ENCODE measurements around the gene PHF12.

The PHF12 gene

GRCh38 chr17:28946239-28946638 is 5.1 kb downstream of the PHF12 start:
- Histone ChIP-seq H3K9me3 (replicated peaks in 1 of 11) (no peaks in the 10 kb centered on the region), H3K9ac (peak overlapping the region in 9 of 11 experiments; percentile 2 to 96 (median 92); a peak in 10 of 22 replicates), H3K4me3 (peak overlapping the region in 1 of 10 experiments; percentile 88; a peak in 1 of 20 replicates), H3K4me2 (peak overlapping the region; percentile 79 to 93 (median 91)), H3K36me3 (peaks cover 41 to 77% (median 58%) of the 10 kb centered on the region in 11 experiments), H4K20me1 (peaks cover 75 to 92% (median 79%) of the 10 kb centered on the region in 11 experiments), H3K27me3 (no peaks in the 10 kb centered on the region), H3K4me1 (peaks cover 45 to 69% (median 56%) of the 10 kb centered on the region in 10 experiments), H3K27ac (peak overlapping the region in 5 of 11 experiments; percentile 1 to 93 (median 34); a peak in 5 of 22 replicates)
- TF ChIP-seq Cebpa-rat (IDR thresholded peaks at IDR 0.05) = no peak

GRCh38 chr17:28944862-28945741 is 6.2 kb downstream of the PHF12 start:
- Histone ChIP-seq H3K27ac (no peak overlapping the region), H3K36me3 (peaks cover 47 to 84% (median 65%) of the 10 kb centered on the region in 11 experiments), H3K27me3 (no peaks in the 10 kb centered on the region), H3K4me1 (peaks cover 56 to 80% (median 68%) of the 10 kb centered on the region in 10 experiments), H3K9me3 (replicated peaks in 1 of 11) (no peaks in the 10 kb centered on the region), H3K4me3 (no peak overlapping the region), H3K9ac (peak overlapping the region in 1 of 11 experiments; percentile 91; a peak in 1 of 22 replicates), H4K20me1 (peaks cover 87 to 100% (median 90%) of the 10 kb centered on the region in 11 experiments), H3K4me2 (peak overlapping the region in 10 of 11 experiments; percentile 3 to 93 (median 88); a peak in 10 of 22 replicates)
- no peak for TF ChIP-seq Cebpa-rat (IDR thresholded peaks at IDR 0.05)

GRCh38 chr17:28944343-28944742 is 7.0 kb downstream of the PHF12 start:
- Histone ChIP-seq H3K4me3 (no peak overlapping the region), H3K36me3 (peaks cover 50 to 91% (median 67%) of the 10 kb centered on the region in 11 experiments), H3K27me3 (no peaks in the 10 kb centered on the region), H4K20me1 (peaks cover 90 to 100% (median 96%) of the 10 kb centered on the region in 11 experiments), H3K27ac (no peak overlapping the region), H3K4me2 (peak overlapping the region in 2 of 11 experiments; percentile 1 to 18; a peak in 1 of 22 replicates), H3K9ac (no peak overlapping the region), H3K4me1 (peaks cover 64 to 88% (median 75%) of the 10 kb centered on the region in 10 experiments), H3K9me3 (replicated peaks in 1 of 11) (no peaks in the 10 kb centered on the region)
- no peak for TF ChIP-seq Cebpa-rat (IDR thresholded peaks at IDR 0.05)

GRCh38 chr17:28942925-28943324 is 8.4 kb downstream of the PHF12 start:
- peaks cover 74 to 99% (median 83%) of the 10 kb centered on the region in 10 experiments for H3K4me1 ChIP-seq
- H3K4me3 ChIP-seq = no peak overlapping the region
- peaks cover 92 to 100% (median 100%) of the 10 kb centered on the region in 11 experiments for H4K20me1 ChIP-seq
- H3K9ac ChIP-seq = no peak overlapping the region
- H3K36me3 ChIP-seq = peaks cover 54 to 96% (median 74%) of the 10 kb centered on the region in 11 experiments
- no peaks in the 10 kb centered on the region for H3K9me3 ChIP-seq (replicated peaks in 1 of 11)
- no peaks in the 10 kb centered on the region for H3K27me3 ChIP-seq
- TF ChIP-seq Cebpa-rat (IDR thresholded peaks at IDR 0.05) = no peak
- H3K4me2 ChIP-seq = peak overlapping the region in 3 of 11 experiments; percentile 8 to 22 (median 9); a peak in 3 of 22 replicates
- no peak overlapping the region for H3K27ac ChIP-seq

- Histone ChIP-seq H3K27ac (peak overlapping the region in 3 of 11 experiments; percentile 6 to 34 (median 19); a peak in 3 of 22 replicates), H3K4me2 (peak overlapping the region; percentile 63 to 87 (median 80)), H4K20me1 (peaks cover 91 to 100% (median 100%) of the 10 kb centered on the region in 11 experiments)
Measured at GRCh38 chr17:28941251-28941650, 10.1 kb downstream of the PHF12 start.

GRCh38 chr17:28940675-28941074 is 10.6 kb downstream of the PHF12 start:
- Histone ChIP-seq H3K9me3 (replicated peaks in 1 of 11) (no peaks in the 10 kb centered on the region), H3K27ac (peak overlapping the region in 3 of 11 experiments; percentile 6 to 34 (median 19); a peak in 4 of 22 replicates), H3K27me3 (no peaks in the 10 kb centered on the region), H3K4me2 (peak overlapping the region; percentile 63 to 87 (median 80)), H3K4me1 (peaks cover 74 to 99% (median 83%) of the 10 kb centered on the region in 10 experiments), H4K20me1 (peaks cover 86 to 100% (median 100%) of the 10 kb centered on the region in 11 experiments), H3K36me3 (peaks cover 43 to 89% (median 64%) of the 10 kb centered on the region in 11 experiments), H3K9ac (peak overlapping the region in 6 of 11 experiments; percentile 1 to 40 (median 14); a peak in 4 of 22 replicates), H3K4me3 (0 out of 20 replicates have a peak overlapping the region, but pooled peaks of 1 of the 10 experiments have one; percentile 4)
- TF ChIP-seq Cebpa-rat (IDR thresholded peaks at IDR 0.05) = no peak

More at GRCh38 chr17:28941251-28941650, 10.1 kb downstream of the PHF12 start:
- Histone ChIP-seq H3K4me1 (peaks cover 74 to 99% (median 83%) of the 10 kb centered on the region in 10 experiments), H3K9me3 (replicated peaks in 1 of 11) (no peaks in the 10 kb centered on the region), H3K36me3 (peaks cover 45 to 90% (median 61%) of the 10 kb centered on the region in 11 experiments), H3K9ac (peak overlapping the region in 3 of 11 experiments; percentile 5 to 40 (median 20); a peak in 4 of 22 replicates), H3K4me3 (0 out of 20 replicates have a peak overlapping the region, but pooled peaks of 1 of the 10 experiments have one; percentile 4), H3K27me3 (no peaks in the 10 kb centered on the region)
- no peak for TF ChIP-seq Cebpa-rat (IDR thresholded peaks at IDR 0.05)

GRCh38 chr17:28940142-28940541 is 11.2 kb downstream of the PHF12 start:
- H3K27ac ChIP-seq = peak overlapping the region in 3 of 11 experiments; percentile 0 to 19 (median 18); a peak in 4 of 22 replicates
- no peak overlapping the region for H3K4me3 ChIP-seq
- no peaks in the 10 kb centered on the region for H3K9me3 ChIP-seq (replicated peaks in 1 of 11)
- no peaks in the 10 kb centered on the region for H3K27me3 ChIP-seq
- H3K9ac ChIP-seq = peak overlapping the region in 3 of 11 experiments; percentile 13 to 20 (median 15); a peak in 2 of 22 replicates
- peaks cover 75 to 99% (median 83%) of the 10 kb centered on the region in 10 experiments for H3K4me1 ChIP-seq
- peaks cover 43 to 89% (median 65%) of the 10 kb centered on the region in 11 experiments for H3K36me3 ChIP-seq
- peak overlapping the region; percentile 63 to 87 (median 80) for H3K4me2 ChIP-seq
- no peak for TF ChIP-seq Cebpa-rat (IDR thresholded peaks at IDR 0.05)
- H4K20me1 ChIP-seq = peaks cover 81 to 100% (median 100%) of the 10 kb centered on the region in 11 experiments

GRCh38 chr17:28938552-28938951 is 12.8 kb downstream of the PHF12 start:
- H3K9ac ChIP-seq = no peak overlapping the region
- H3K4me1 ChIP-seq = peaks cover 75 to 90% (median 81%) of the 10 kb centered on the region in 10 experiments
- H3K9me3 ChIP-seq (replicated peaks in 1 of 11) = no peaks in the 10 kb centered on the region
- no peak for TF ChIP-seq Cebpa-rat (IDR thresholded peaks at IDR 0.05)
- no peak overlapping the region for H3K4me3 ChIP-seq
- peak overlapping the region in 9 of 11 experiments; percentile 1 to 69 (median 19); a peak in 8 of 22 replicates for H3K27ac ChIP-seq
- H3K36me3 ChIP-seq = peaks cover 33 to 89% (median 64%) of the 10 kb centered on the region in 11 experiments
- peaks cover 74 to 100% (median 97%) of the 10 kb centered on the region in 11 experiments for H4K20me1 ChIP-seq
- peak overlapping the region; percentile 63 to 87 (median 80) for H3K4me2 ChIP-seq
- no peaks in the 10 kb centered on the region for H3K27me3 ChIP-seq

Data from BLaER1 treated with 17β-estradiol and CSF1 and Interleukin-3, amounts not matched to agents 10 nM and 100 nM (cell line).